Calu3 (cell line): Measurements from ENCODE around the gene ESAM. TPM values are rescaled to one million over a fixed set of nuclear protein-coding genes. Genes with fewer than 3 reads are reported as not detected.

ENCODE experiments used
- BruUV-seq: library from RNA; stranded (reverse); fragments of 400-500 nt; replicated peaks from 2 replicates; lab custom pipeline; 2021; lab: Mats Ljungman, UMichigan
- CTCF ChIA-PET: fragments of 300-600 bp; sonication (Branson Sonifier 250); formaldehyde crosslinking; loops from one replicate; lab custom pipeline; 2022; ENCODE audit warnings: antibody characterized with exemption; lab: Charles Lee
- DNase-seq: peaks from one replicate; pipeline ENCODE4 v3.0.0; 2022
- H3K27ac Mint-ChIP-seq: one replicate; pipeline ENCODE4 v1.8.0; 2022; ENCODE audit warnings: mixed read lengths; ENCODE audit not compliant: unreplicated experiment
- H3K27me3 Mint-ChIP-seq: one replicate; pipeline ENCODE4 v1.8.0; 2022; ENCODE audit warnings: mixed read lengths; ENCODE audit not compliant: unreplicated experiment
- H3K36me3 Mint-ChIP-seq: one replicate; pipeline ENCODE4 v1.8.0; 2022; ENCODE audit warnings: mild to moderate bottlenecking, moderate library complexity, mixed read lengths; ENCODE audit not compliant: insufficient read depth, unreplicated experiment
- H3K4me1 Mint-ChIP-seq: one replicate; pipeline ENCODE4 v1.8.0; 2022; ENCODE audit warnings: mild to moderate bottlenecking, low read depth, mixed read lengths; ENCODE audit not compliant: unreplicated experiment
- H3K4me3 Mint-ChIP-seq: one replicate; pipeline ENCODE4 v1.8.0; 2022; ENCODE audit warnings: mild to moderate bottlenecking, low read depth, moderate library complexity, mixed read lengths; ENCODE audit not compliant: unreplicated experiment
- H3K9me3 Mint-ChIP-seq: one replicate; pipeline ENCODE4 v1.8.0; 2022; ENCODE audit warnings: low read depth, mixed read lengths; ENCODE audit not compliant: unreplicated experiment
- intact Hi-C: fragments of 100-400 bp; cut with micrococcal nuclease; formaldehyde crosslinking; loops from one replicate; pipeline ENCODE4 v1.10.0; 2022; ENCODE audit not compliant: unreplicated experiment
- total RNA-seq: library from RNA; stranded (reverse); gene quantifications from 2 replicates; pipeline ENCODE4 v1.2.3, GENCODE V29; 2022
- TF ChIP-seq, protein P1 (sequence below): fragments of 200-600 bp; IDR thresholded peaks from one replicate; pipeline ENCODE4 v1.8.0; 2022; ENCODE audit warnings: antibody characterized with exemption; ENCODE audit not compliant: unreplicated experiment

The ESAM gene
- total RNA-seq, 1 experiment from 2014 or later = 1.1 TPM

DNA sequence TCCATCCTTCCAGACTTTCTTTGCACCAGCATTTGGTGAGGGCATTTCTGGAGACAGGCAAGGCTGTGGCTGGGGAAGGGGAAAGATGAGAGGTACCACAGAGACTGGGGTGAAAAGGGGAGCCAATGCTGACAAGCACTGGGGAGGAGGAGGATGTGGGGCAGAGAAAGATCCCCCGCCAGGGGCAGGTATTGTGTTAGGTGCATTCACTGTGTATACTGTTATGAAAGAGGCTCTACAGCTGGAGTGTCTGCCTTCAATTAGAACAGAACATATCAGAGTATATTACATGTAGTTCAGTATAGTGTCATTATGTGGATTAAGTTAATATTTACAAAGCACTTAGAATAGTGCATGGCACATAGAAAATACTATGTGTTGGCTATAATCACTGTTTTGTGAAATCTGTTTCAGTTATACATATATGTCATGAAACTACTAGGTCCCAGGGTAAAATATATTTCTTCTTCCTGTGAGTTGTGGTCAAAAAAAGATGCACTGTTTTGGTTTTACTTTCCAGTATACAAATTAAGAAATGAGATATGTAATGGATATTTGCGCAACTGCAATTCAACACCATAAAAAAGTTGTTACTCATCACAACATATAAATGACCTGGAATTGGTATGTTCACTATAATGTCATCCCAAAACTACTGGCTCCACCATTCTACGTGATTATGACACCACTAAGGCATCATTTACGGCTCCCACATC is 29.7 kb upstream of the ESAM start:
- BruUV-seq = no TSS peak
- H3K27me3 Mint-ChIP-seq = no peaks in the 10 kb centered on the region
- H3K27ac Mint-ChIP-seq = no peak overlapping the region
- TF ChIP-seq, protein P1, sequence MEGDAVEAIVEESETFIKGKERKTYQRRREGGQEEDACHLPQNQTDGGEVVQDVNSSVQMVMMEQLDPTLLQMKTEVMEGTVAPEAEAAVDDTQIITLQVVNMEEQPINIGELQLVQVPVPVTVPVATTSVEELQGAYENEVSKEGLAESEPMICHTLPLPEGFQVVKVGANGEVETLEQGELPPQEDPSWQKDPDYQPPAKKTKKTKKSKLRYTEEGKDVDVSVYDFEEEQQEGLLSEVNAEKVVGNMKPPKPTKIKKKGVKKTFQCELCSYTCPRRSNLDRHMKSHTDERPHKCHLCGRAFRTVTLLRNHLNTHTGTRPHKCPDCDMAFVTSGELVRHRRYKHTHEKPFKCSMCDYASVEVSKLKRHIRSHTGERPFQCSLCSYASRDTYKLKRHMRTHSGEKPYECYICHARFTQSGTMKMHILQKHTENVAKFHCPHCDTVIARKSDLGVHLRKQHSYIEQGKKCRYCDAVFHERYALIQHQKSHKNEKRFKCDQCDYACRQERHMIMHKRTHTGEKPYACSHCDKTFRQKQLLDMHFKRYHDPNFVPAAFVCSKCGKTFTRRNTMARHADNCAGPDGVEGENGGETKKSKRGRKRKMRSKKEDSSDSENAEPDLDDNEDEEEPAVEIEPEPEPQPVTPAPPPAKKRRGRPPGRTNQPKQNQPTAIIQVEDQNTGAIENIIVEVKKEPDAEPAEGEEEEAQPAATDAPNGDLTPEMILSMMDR = no peak
- DNase-seq = no peak
- intact Hi-C loops = no loop called here
- CTCF ChIA-PET = no interaction called here
- no peaks in the 10 kb centered on the region for H3K9me3 Mint-ChIP-seq
- no peak overlapping the region for H3K4me3 Mint-ChIP-seq
- no peaks in the 10 kb centered on the region for H3K4me1 Mint-ChIP-seq
- H3K36me3 Mint-ChIP-seq = no peaks in the 10 kb centered on the region

DNA sequence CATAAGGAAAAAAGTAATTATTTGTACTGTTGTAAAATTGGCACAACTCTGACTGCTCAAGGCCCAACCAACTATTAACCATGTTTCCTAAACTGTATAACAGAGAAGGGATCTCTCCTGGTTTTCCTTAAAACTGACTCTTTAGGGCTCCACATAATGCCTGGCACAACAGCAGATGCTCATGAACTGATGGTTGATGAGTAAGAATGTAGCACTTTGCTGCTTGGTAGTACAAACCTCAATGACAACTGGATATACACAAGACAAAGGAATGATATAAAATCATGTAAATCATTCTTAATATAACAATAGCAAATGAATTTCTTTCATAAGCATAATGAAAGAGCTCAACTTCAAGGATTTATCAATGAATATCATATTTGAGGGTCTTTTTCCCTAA is 26.4 kb upstream of the ESAM start:
- TF ChIP-seq, protein P1 = no peak
- H3K27me3 Mint-ChIP-seq = no peaks in the 10 kb centered on the region
- CTCF ChIA-PET = no interaction called here

DNA sequence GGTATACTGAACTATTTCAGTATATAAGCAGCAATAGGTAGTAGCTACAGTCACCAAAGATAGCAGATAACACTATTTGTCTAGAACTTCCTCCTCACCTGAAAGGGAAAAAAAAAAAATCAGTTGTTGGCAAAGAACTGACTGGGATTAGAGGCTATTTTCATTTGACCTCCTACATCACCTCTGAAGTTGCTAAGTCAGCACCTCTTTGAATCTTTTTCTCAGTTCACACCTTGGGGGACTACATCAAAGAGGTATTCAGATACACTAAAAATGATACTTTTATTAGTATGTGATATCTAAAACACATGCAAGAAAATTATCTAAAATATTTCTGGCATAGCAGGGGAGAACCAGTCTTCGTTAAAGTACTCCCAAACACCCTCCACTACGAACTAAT is 22.0 kb upstream of the ESAM start:
- TF ChIP-seq, protein P1 = no peak
- CTCF ChIA-PET = interaction anchor here (0.5 kb wide), 1 partner anchor 18 kb away, joined by 3 read pairs; no protein-coding TSS in a partner anchor
- no peaks in the 10 kb centered on the region for H3K9me3 Mint-ChIP-seq
- H3K27ac Mint-ChIP-seq = no peak overlapping the region
- no peaks in the 10 kb centered on the region for H3K4me1 Mint-ChIP-seq
- intact Hi-C loops = no loop called here
- no peak overlapping the region for H3K4me3 Mint-ChIP-seq
- H3K36me3 Mint-ChIP-seq = no peaks in the 10 kb centered on the region
- H3K27me3 Mint-ChIP-seq = no peaks in the 10 kb centered on the region
- no peak for DNase-seq
- no TSS peak for BruUV-seq

More for the DNA sequence above, 26.4 kb upstream of the ESAM start:
- Mint-ChIP-seq H3K27ac (no peak overlapping the region), H3K36me3 (no peaks in the 10 kb centered on the region), H3K4me3 (no peak overlapping the region), H3K9me3 (no peaks in the 10 kb centered on the region), H3K4me1 (no peaks in the 10 kb centered on the region)
- no peak for DNase-seq
- BruUV-seq = no TSS peak
- intact Hi-C loops = no loop called here

- Mint-ChIP-seq H3K9me3 (no peaks in the 10 kb centered on the region), H3K36me3 (no peaks in the 10 kb centered on the region), H3K4me3 (no peak overlapping the region), H3K27me3 (no peaks in the 10 kb centered on the region), H3K4me1 (peaks cover 7% of the 10 kb centered on the region), H3K27ac (no peak overlapping the region)
- BruUV-seq = no TSS peak
- CTCF ChIA-PET = interaction anchor here (0.5 kb wide), 1 partner anchor 43 kb away, joined by 4 read pairs; no protein-coding TSS in a partner anchor
- TF ChIP-seq, protein P1 = no peak
- intact Hi-C loops = no loop called here
- DNase-seq = no peak
Measured at GRCh38 chr11:124783002-124783401, 20.9 kb upstream of the ESAM start.
